ENCODE results near the gene GFOD2. TPM values are rescaled to one million over a fixed set of nuclear protein-coding genes. Genes with fewer than 3 reads are reported as not detected.

GFOD2 gene
- total and polyA plus RNA-seq, 12 donors, result 6.0 to 10.9 (median 8.2) TPM

DNA sequence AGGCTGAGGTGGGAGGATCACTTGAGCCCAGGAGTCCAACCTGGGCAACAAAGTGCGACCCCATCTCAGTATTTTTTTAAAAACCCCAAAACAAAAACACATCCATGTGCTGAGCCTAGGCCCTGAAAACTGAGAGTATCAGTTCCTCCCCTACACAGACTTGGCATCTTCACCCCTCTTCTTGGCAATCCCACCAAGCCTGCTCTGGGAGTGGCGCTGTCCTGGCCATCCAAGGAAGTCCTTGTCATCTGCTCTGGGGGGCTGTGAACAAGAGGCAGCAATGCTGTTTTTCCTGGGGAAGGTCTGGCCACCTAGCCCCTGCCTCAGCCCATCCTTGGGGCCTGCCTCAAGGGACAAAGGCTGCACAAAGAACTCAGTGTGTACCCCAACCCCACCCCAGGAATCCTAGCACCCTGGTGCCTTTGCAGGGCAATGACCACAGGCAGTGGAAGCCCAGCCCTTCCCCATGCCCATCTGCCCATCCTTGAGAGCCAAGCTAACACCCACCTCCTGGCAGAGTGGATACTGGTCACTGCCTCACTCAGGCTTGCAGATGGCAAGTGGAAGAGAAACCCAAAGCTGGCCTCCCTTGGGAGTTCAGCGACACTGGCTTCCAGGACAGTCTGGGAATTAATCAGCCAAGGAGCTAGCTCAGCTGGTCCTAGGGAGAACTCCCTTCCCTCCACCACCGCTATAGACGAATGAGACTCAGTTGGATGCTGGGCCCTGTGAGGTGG is 14.8 kb upstream of the GFOD2 start:
- WGBS, 2 donors, result 88 to 90% methylated on average over 5 of the region's 5 CpGs
- Histone ChIP-seq H3K27ac (no peak overlapping the region), H3K9me3 (no peaks in the 10 kb centered on the region), H3K4me1 (no peaks in the 10 kb centered on the region), H3K4me3 (no peak overlapping the region), H3K36me3 (peaks cover 0 to 88% (median 35%) of the 10 kb centered on the region in 9 donors), H3K27me3 (no peaks in the 10 kb centered on the region)
- intact Hi-C loops (cut with DNase I), result loop anchor here in 1 of 10 donors (10.0 kb wide), 1 partner anchor 61 kb away; no protein-coding TSS in a partner anchor
- DNase-seq, result no peak
- ATAC-seq, result no peak
- TF ChIP-seq, protein P1, sequence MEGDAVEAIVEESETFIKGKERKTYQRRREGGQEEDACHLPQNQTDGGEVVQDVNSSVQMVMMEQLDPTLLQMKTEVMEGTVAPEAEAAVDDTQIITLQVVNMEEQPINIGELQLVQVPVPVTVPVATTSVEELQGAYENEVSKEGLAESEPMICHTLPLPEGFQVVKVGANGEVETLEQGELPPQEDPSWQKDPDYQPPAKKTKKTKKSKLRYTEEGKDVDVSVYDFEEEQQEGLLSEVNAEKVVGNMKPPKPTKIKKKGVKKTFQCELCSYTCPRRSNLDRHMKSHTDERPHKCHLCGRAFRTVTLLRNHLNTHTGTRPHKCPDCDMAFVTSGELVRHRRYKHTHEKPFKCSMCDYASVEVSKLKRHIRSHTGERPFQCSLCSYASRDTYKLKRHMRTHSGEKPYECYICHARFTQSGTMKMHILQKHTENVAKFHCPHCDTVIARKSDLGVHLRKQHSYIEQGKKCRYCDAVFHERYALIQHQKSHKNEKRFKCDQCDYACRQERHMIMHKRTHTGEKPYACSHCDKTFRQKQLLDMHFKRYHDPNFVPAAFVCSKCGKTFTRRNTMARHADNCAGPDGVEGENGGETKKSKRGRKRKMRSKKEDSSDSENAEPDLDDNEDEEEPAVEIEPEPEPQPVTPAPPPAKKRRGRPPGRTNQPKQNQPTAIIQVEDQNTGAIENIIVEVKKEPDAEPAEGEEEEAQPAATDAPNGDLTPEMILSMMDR (IDR thresholded peaks at IDR 0.05), result no peak

DNA sequence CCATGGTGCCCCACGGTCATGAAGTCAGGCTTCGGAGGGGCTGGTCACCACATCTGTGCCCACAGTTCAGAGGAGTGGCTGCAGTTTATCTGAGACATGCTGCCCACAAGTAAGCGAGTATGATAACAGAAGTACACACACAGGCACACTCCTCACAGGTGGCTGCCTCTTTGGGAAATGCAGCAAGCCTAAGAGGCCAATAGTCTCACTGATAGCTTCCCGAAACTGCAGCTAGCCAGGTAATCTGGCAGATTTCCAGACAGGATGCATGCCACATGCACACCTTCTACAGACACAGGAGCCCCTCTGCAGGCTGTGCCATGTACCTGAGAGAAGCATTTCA is 12.6 kb upstream of the GFOD2 start:
- intact Hi-C loops (cut with DNase I), result loop anchor here in 1 of 10 donors (10.0 kb wide), 1 partner anchor 63 kb away; no protein-coding TSS in a partner anchor
- TF ChIP-seq, protein P1 (IDR thresholded peaks at IDR 0.05), result no peak
- DNase-seq, result no peak
- no peaks in the 10 kb centered on the region for H3K9me3 ChIP-seq
- 93 to 94% methylated on average over 4 of the region's 4 CpGs for WGBS, 2 donors
- H3K4me3 ChIP-seq, result no peak overlapping the region
- ATAC-seq, result no peak
- no peak overlapping the region for H3K27ac ChIP-seq
- no peaks in the 10 kb centered on the region for H3K4me1 ChIP-seq
- H3K36me3 ChIP-seq, result peaks cover 0 to 93% (median 49%) of the 10 kb centered on the region in 9 donors
- no peaks in the 10 kb centered on the region for H3K27me3 ChIP-seq

DNA sequence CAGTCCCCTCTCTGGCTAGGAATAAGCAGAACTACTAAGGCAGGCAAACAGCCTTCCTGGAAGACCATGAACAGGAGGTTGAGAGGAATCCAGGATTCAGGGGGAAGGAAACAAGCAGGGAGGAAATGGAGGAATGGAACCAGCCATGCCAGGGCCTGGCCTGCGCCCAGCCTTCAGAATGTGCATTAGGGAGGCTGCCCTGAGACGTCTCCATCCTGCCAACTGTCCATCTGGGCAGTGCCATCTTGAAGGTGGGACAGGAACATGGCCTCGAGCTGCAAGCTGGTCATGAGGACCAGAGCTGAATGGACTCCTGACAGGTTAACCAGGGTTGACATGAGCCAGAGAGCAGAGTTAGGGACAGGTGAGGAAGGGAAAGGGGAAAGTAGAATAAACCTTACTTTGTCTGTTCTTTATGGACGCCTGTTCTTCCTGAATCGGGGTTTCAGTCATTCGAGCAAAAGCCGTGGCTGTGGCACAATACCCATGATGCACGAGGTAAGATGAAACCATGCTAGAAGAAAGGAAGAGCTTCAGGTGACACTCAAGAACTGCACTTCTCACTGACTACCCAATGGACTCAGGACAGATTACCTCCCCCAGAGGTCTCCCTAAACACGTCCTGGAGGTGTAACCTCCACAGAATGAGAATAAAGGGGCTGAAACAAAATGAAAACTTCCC is 12.1 kb upstream of the GFOD2 start:
- peaks cover 0 to 98% (median 54%) of the 10 kb centered on the region in 9 donors for H3K36me3 ChIP-seq
- ATAC-seq (no peak), DNase-seq (no peak)
- no peak overlapping the region for H3K27ac ChIP-seq
- H3K4me3 ChIP-seq, result no peak overlapping the region
- 93% methylated on average over 9 of the region's 9 CpGs for WGBS, 2 donors
- TF ChIP-seq, protein P1 (IDR thresholded peaks at IDR 0.05), result no peak
- H3K4me1 ChIP-seq, result no peaks in the 10 kb centered on the region
- H3K27me3 ChIP-seq, result no peaks in the 10 kb centered on the region
- H3K9me3 ChIP-seq, result no peaks in the 10 kb centered on the region
- intact Hi-C loops (cut with DNase I), result loop anchor here in 1 of 10 donors (10.0 kb wide), 1 partner anchor 64 kb away; no protein-coding TSS in a partner anchor

DNA sequence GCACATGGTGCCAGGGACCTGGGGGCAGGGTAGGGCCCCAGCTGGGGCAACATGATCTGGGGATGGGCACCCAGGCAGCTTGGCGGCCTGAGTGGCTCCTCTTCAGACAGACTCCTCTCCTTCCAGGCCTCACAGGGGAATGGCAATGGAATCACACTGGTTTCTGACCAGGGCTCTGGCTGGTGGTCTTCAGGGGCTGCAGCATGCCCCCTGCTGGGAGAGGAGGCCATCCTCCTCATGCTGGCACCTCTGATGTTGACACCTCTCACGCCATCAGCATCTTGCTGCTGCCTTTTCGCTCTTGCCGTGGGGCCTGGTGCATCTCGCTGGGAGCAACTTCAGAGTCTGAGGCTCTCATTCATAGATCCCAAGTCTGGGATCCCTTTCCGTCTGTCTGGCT is 11.2 kb upstream of the GFOD2 start:
- peaks cover 0 to 100% (median 56%) of the 10 kb centered on the region in 9 donors for H3K36me3 ChIP-seq
- intact Hi-C loops (cut with DNase I), result loop anchor here in 1 of 10 donors (10.0 kb wide), 1 partner anchor 64 kb away; no protein-coding TSS in a partner anchor

More for the DNA sequence above, 11.2 kb upstream of the GFOD2 start:
- no peak overlapping the region for H3K27ac ChIP-seq
- TF ChIP-seq, protein P1 (IDR thresholded peaks at IDR 0.05), result no peak
- no peaks in the 10 kb centered on the region for H3K4me1 ChIP-seq
- DNase-seq, result no peak
- no peak for ATAC-seq
- H3K27me3 ChIP-seq, result no peaks in the 10 kb centered on the region
- 92 to 93% methylated on average over 6 of the region's 6 CpGs for WGBS, 2 donors
- no peak overlapping the region for H3K4me3 ChIP-seq
- no peaks in the 10 kb centered on the region for H3K9me3 ChIP-seq

Measured in heart right ventricle (tissue), 16 donors.